SH-SY5Y (cell line): ENCODE measurements around the gene PLA2R1.

Experiments used
- GATA2 ChIP-seq: IDR thresholded peaks from 2 replicates; pipeline ENCODE4 v1.6.1; 2011; ENCODE audit warnings: mild to moderate bottlenecking, low read depth, low read length
- GATA3 ChIP-seq: IDR thresholded peaks from 2 replicates; pipeline ENCODE4 v1.6.1; 2011; ENCODE audit warnings: low read depth, mild to moderate bottlenecking, low read length, moderate library complexity

DNA sequence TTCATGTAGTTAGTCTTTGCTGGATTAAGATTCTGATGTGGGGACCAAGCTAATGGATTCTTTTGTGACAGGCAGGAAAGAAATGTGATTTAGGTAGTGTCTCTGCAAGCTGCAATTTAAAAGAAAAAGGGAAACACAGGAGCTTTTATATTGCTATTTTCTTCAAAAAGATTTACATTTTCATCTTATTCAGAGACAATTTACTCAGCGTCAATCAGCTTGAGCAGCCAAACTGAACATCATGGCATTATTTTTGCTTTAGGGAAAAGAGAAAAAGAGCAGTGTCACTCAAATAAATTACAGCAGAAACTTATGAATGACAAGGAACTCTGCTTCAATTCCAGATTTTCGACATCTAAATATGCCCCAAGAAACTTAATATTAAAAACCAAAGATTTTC is 67.4 kb downstream of the PLA2R1 start:
- TF ChIP-seq GATA2 (no peak), GATA3 (no peak)
